Tibial artery (tissue), 4 donors: ENCODE results near the gene CKS2.

Experiments used
- DNase-seq, 2 donors: peaks; one replicate each; pipeline ENCODE4 v3.0.0-alpha.2; 2019
- H3K27ac ChIP-seq, 2 donors: fragments of 200-600 bp; sonication (generic) in 1 of 2; 1 replicate in 1 of 2; 2 replicates in 1 of 2; pipeline ENCODE4 v1.5.1; 2018 to 2019; ENCODE audit warnings: mild to moderate bottlenecking in 1 of 2
- H3K27me3 ChIP-seq, 2 donors: fragments of 200-600 bp; sonication (generic) in 1 of 2; one replicate each; pipeline versions ENCODE4 v1.5.1 to v1.6.0; 2016 to 2019
- H3K36me3 ChIP-seq, 3 donors: fragments of 200-600 bp; sonication (generic) in 2 of 3; one replicate each; pipeline ENCODE4 v1.5.1; 2016 to 2019; ENCODE audit warnings: mild to moderate bottlenecking in 2 of 3
- H3K4me1 ChIP-seq, 4 donors: fragments of 200-600 bp; sonication (generic) in 2 of 4; 1 replicate in 3 of 4; 2 replicates in 1 of 4; pipeline ENCODE4 v1.5.1; 2016 to 2019
- H3K4me3 ChIP-seq, 2 donors: fragments of 200-600 bp; sonication (generic) in 1 of 2; 1 replicate in 1 of 2; 2 replicates in 1 of 2; pipeline ENCODE4 v1.5.1; 2018 to 2019; ENCODE audit warnings: mild to moderate bottlenecking in 2 of 2
- H3K9me3 ChIP-seq, 3 donors: fragments of 200-600 bp; sonication (generic) in 1 of 3; one replicate each; pipeline ENCODE4 v1.5.1; 2016 to 2019
- CTCF ChIP-seq, 2 experiments: fragments of 200-600 bp in 1 of 2; fragments of 450-650 bp in 1 of 2; IDR thresholded peaks; one replicate each; pipeline ENCODE4 v1.5.1; 2017 to 2019; ENCODE audit warnings: antibody characterized with exemption in 2 of 2, mild to moderate bottlenecking in 1 of 2, moderate library complexity in 1 of 2
- intact Hi-C: fragments of 100-400 bp; cut with DNase I; formaldehyde crosslinking; loops from one replicate; pipeline ENCODE4 v1.15.0; 2023; ENCODE audit warnings: low total_unique reads

The CKS2 gene

GRCh38 chr9:89309166-89309565, 1.8 kb upstream of the CKS2 start:
- Histone ChIP-seq H3K4me1 (peaks cover 0 to 22% (median 17%) of the 10 kb centered on the region in 4 donors), H3K36me3 (peaks cover 0 to 8% (median 0%) of the 10 kb centered on the region in 3 donors), H3K9me3 (no peaks in the 10 kb centered on the region), H3K4me3 (no peak overlapping the region), H3K27ac (peak overlapping the region in 1 of 2 donors; percentile 100), H3K27me3 (no peaks in the 10 kb centered on the region)
- DNase-seq: no peak
- intact Hi-C loops: no loop called here
- TF ChIP-seq CTCF (IDR thresholded peaks at IDR 0.05): no peak

GRCh38 chr9:89309608-89310474, 1.2 kb upstream of the CKS2 start:
- Histone ChIP-seq H3K9me3 (no peaks in the 10 kb centered on the region), H3K36me3 (peaks cover 0 to 1% (median 0%) of the 10 kb centered on the region in 3 donors), H3K27ac (peak overlapping the region; percentile 100), H3K4me1 (peaks cover 0 to 22% (median 17%) of the 10 kb centered on the region in 4 donors), H3K4me3 (peak overlapping the region; percentile 82 to 91), H3K27me3 (no peaks in the 10 kb centered on the region)
- DNase-seq: no peak
- TF ChIP-seq CTCF (IDR thresholded peaks at IDR 0.05): no peak
- intact Hi-C loops: no loop called here

- TF ChIP-seq CTCF (IDR thresholded peaks at IDR 0.05): no peak
- no peak for DNase-seq
- Histone ChIP-seq H3K9me3 (no peaks in the 10 kb centered on the region), H3K27me3 (no peaks in the 10 kb centered on the region), H3K36me3 (no peaks in the 10 kb centered on the region), H3K27ac (peak overlapping the region; percentile 45 to 55), H3K4me1 (peaks cover 0 to 22% (median 17%) of the 10 kb centered on the region in 4 donors), H3K4me3 (peak overlapping the region; percentile 82 to 91)
- intact Hi-C loops: no loop called here
Measured at GRCh38 chr9:89311346-89312221, 589 bp downstream of the CKS2 start.

DNA sequence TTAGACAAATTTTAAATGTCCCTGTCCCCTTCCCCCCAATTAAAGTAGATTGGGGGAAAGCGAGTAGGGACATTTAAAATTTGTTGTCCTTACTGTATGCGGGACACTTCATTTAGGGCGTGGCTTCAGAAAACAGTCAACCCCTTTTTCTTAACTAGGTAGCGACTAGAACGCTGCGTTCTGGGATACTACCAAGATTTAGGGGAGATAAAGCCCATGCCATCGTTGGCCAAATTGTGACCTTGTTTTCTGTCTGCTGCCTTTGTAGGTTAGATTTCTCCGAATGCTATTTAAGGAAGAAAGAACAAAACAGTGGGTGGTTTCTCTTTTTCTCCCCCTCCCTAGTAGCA, 1.2 kb downstream of the CKS2 start:
- no peak for TF ChIP-seq CTCF (IDR thresholded peaks at IDR 0.05)
- intact Hi-C loops: no loop called here
- no peaks in the 10 kb centered on the region for H3K36me3 ChIP-seq
- H3K9me3 ChIP-seq: no peaks in the 10 kb centered on the region
- H3K4me1 ChIP-seq: peaks cover 0 to 22% (median 17%) of the 10 kb centered on the region in 4 donors
- H3K27me3 ChIP-seq: no peaks in the 10 kb centered on the region
- no peak for DNase-seq
- H3K4me3 ChIP-seq: peak overlapping the region; percentile 82 to 91
- H3K27ac ChIP-seq: no peak overlapping the region

GRCh38 chr9:89313842-89314241, 2.8 kb downstream of the CKS2 start:
- intact Hi-C loops: no loop called here
- Histone ChIP-seq H3K27me3 (no peaks in the 10 kb centered on the region), H3K27ac (no peak overlapping the region), H3K4me1 (peaks cover 0 to 29% (median 24%) of the 10 kb centered on the region in 4 donors), H3K9me3 (no peaks in the 10 kb centered on the region), H3K36me3 (no peaks in the 10 kb centered on the region), H3K4me3 (no peak overlapping the region)
- TF ChIP-seq CTCF (IDR thresholded peaks at IDR 0.05): no peak
- no peak for DNase-seq
